H1 (cell line): ENCODE data around the gene DYRK2. TPM values are rescaled to one million over a fixed set of nuclear protein-coding genes. Genes with fewer than 3 reads are reported as not detected.

Experiments used
- CTCF ChIA-PET: fragments of 300-600 bp; sonication (Branson Sonifier 250); formaldehyde crosslinking; loops from one replicate; lab custom pipeline; 2021; ENCODE audit not compliant: partially characterized antibody; lab: Charles Lee
- POLR2A ChIA-PET: fragments of 300-600 bp; sonication (Branson Sonifier 250); formaldehyde crosslinking; loops from one replicate; lab custom pipeline; 2021; ENCODE audit warnings: inconsistent platforms; ENCODE audit not compliant: partially characterized antibody; lab: Charles Lee
- DNase-seq, 2 experiments: peaks; one replicate each; pipeline versions ENCODE4 v3.0.0 to v3.0.0-alpha.2; 2010 to 2022; ENCODE audit warnings: low spot score in 2 of 2, low read depth in 1 of 2, mixed read lengths in 1 of 2
- FAIRE-seq: peaks from 2 replicates; lab custom pipeline; 2011; peaks lifted over from hg19 to GRCh38; lab: Jason Lieb, UNC
- H2AFZ ChIP-seq: 2 replicates; pipeline ENCODE4 v1.8.1; 2012; ENCODE audit warnings: low read length, inconsistent platforms
- H2AK5ac ChIP-seq: 2 replicates; pipeline ENCODE4 v1.6.1; 2013; ENCODE audit warnings: low read depth, low read length
- H2BK120ac ChIP-seq: replicated peaks from 2 replicates; pipeline ENCODE3; 2013; ENCODE audit warnings: low read depth, low read length, inconsistent platforms
- H2BK12ac ChIP-seq: 2 replicates; pipeline ENCODE4 v1.6.1; 2013; ENCODE audit warnings: low read depth, low read length
- H2BK15ac ChIP-seq: 2 replicates; pipeline ENCODE4 v1.6.1; 2013; ENCODE audit warnings: low read length
- H2BK20ac ChIP-seq: 2 replicates; pipeline ENCODE4 v1.6.1; 2013; ENCODE audit warnings: low read length
- H2BK5ac ChIP-seq: 2 replicates; pipeline ENCODE4 v1.6.1; 2013; ENCODE audit warnings: low read depth, low read length
- H3K14ac ChIP-seq: 2 replicates; pipeline ENCODE4 v1.6.1; 2013; ENCODE audit warnings: inconsistent platforms; ENCODE audit not compliant: insufficient read length
- H3K18ac ChIP-seq: 2 replicates; pipeline ENCODE4 v1.6.1; 2013; ENCODE audit warnings: low read length; ENCODE audit errors: extremely low read depth
- H3K23ac ChIP-seq: 2 replicates; pipeline ENCODE4 v1.6.1; 2013; ENCODE audit warnings: inconsistent platforms; ENCODE audit not compliant: insufficient read length
- H3K23me2 ChIP-seq: 2 replicates; pipeline ENCODE4 v1.6.1; 2013; ENCODE audit warnings: low read depth, low read length
- H3K27ac ChIP-seq: 2 replicates; pipeline ENCODE4 v1.6.1; 2011; ENCODE audit warnings: low read depth, low read length, inconsistent platforms
- H3K27me3 ChIP-seq, 4 experiments: replicated peaks in 1 of 4; 1 replicate in 1 of 4; 2 replicates in 3 of 4; pipeline versions ENCODE4 v1.6.1 to v1.8.1; 2011 to 2013; ENCODE audit warnings: low read length in 3 of 4, mild to moderate bottlenecking in 3 of 4, inconsistent platforms in 2 of 4, mixed read lengths in 2 of 4, moderate library complexity in 1 of 4; ENCODE audit not compliant: control insufficient read depth in 3 of 4, insufficient read depth in 3 of 4; ENCODE audit errors: extremely low read depth in 1 of 4
- H3K36me3 ChIP-seq, 4 experiments: 2 replicates each; pipeline versions ENCODE4 v1.6.1 to v1.8.1; 2011 to 2013; ENCODE audit warnings: mild to moderate bottlenecking in 4 of 4, low read length in 3 of 4, moderate library complexity in 2 of 4, control low read depth in 1 of 4, inconsistent platforms in 1 of 4; ENCODE audit not compliant: insufficient read depth in 4 of 4, control insufficient read depth in 2 of 4
- H3K4ac ChIP-seq: replicated peaks from 2 replicates; pipeline ENCODE3; 2013; ENCODE audit warnings: low read length, low read depth, mixed read lengths, inconsistent platforms; ENCODE audit not compliant: insufficient read length
- H3K4me1 ChIP-seq, 4 experiments: replicated peaks in 1 of 4; 1 replicate in 1 of 4; 2 replicates in 3 of 4; pipeline versions ENCODE4 v1.6.1 to v1.8.1; 2011 to 2013; ENCODE audit warnings: low read length in 3 of 4, inconsistent platforms in 2 of 4, mixed read lengths in 1 of 4; ENCODE audit not compliant: insufficient read depth in 4 of 4, control insufficient read depth in 3 of 4
- H3K4me2 ChIP-seq, 2 experiments: 2 replicates each; pipeline versions ENCODE4 v1.6.1 to v1.8.1; 2011 to 2013; ENCODE audit warnings: low read depth in 2 of 2, low read length in 2 of 2, control low read depth in 1 of 2, inconsistent platforms in 1 of 2, mild to moderate bottlenecking in 1 of 2; ENCODE audit not compliant: insufficient read depth in 1 of 2
- H3K4me3 ChIP-seq, 4 experiments: fragments of 200-600, 300-600 bp in 1 of 4; sonication (generic), shearing (Covaris generic), sonication (Bioruptor Twin) in 1 of 4; 2 replicates each; pipeline versions ENCODE4 v1.5.1 to v1.8.1; 2011 to 2016; ENCODE audit warnings: low read length in 4 of 4, low read depth in 3 of 4, control low read depth in 2 of 4, inconsistent platforms in 2 of 4, mild to moderate bottlenecking in 2 of 4, mixed read lengths in 1 of 4, moderate library complexity in 1 of 4; ENCODE audit not compliant: insufficient read depth in 2 of 4; ENCODE audit errors: extremely low read depth in 1 of 4
- H3K56ac ChIP-seq: replicated peaks from 2 replicates; pipeline ENCODE3; 2013; ENCODE audit warnings: low read depth, mild to moderate bottlenecking, mixed read lengths, low read length, inconsistent platforms; ENCODE audit not compliant: insufficient read length
- H3K79me1 ChIP-seq: 2 replicates; pipeline ENCODE4 v1.6.1; 2013; ENCODE audit warnings: low read depth, low read length, control low read depth
- H3K79me2 ChIP-seq, 2 experiments: 2 replicates each; pipeline versions ENCODE4 v1.6.1 to v1.8.1; 2012 to 2013; ENCODE audit warnings: low read length in 2 of 2, mild to moderate bottlenecking in 2 of 2, inconsistent platforms in 1 of 2; ENCODE audit not compliant: insufficient read depth in 2 of 2, control insufficient read depth in 1 of 2
- H3K9ac ChIP-seq, 4 experiments: replicated peaks in 1 of 4; 1 replicate in 1 of 4; 2 replicates in 3 of 4; pipeline versions ENCODE4 v1.6.1 to v1.8.1; 2011 to 2013; ENCODE audit warnings: low read depth in 3 of 4, low read length in 3 of 4, control low read depth in 2 of 4, mild to moderate bottlenecking in 2 of 4, moderate library complexity in 2 of 4, inconsistent platforms in 1 of 4; ENCODE audit errors: extremely low read depth in 1 of 4
- H3K9me3 ChIP-seq, 2 experiments: 2 replicates each; pipeline versions ENCODE4 v1.6.1 to v1.8.1; 2012 to 2013; ENCODE audit warnings: mild to moderate bottlenecking in 2 of 2, moderate library complexity in 2 of 2, control low read depth in 1 of 2, inconsistent platforms in 1 of 2, low read depth in 1 of 2, low read length in 1 of 2, mixed read lengths in 1 of 2; ENCODE audit not compliant: insufficient read depth in 2 of 2
- H4K20me1 ChIP-seq, 2 experiments: replicated peaks in 1 of 2; 2 replicates each; pipeline versions ENCODE3 to v1.8.1; 2011 to 2013; ENCODE audit warnings: inconsistent platforms in 2 of 2, low read length in 2 of 2, mild to moderate bottlenecking in 1 of 2; ENCODE audit not compliant: insufficient read depth in 2 of 2, control insufficient read depth in 1 of 2
- H4K5ac ChIP-seq: 2 replicates; pipeline ENCODE4 v1.6.1; 2013; ENCODE audit warnings: low read length, low read depth, mixed read lengths, inconsistent platforms; ENCODE audit not compliant: insufficient read length
- H4K8ac ChIP-seq: 2 replicates; pipeline ENCODE4 v1.8.0; 2013; ENCODE audit warnings: mild to moderate bottlenecking, moderate library complexity, low read length, inconsistent platforms; ENCODE audit not compliant: insufficient read depth; ENCODE audit errors: extremely low read depth
- H4K91ac ChIP-seq: replicated peaks from 2 replicates; pipeline ENCODE3; 2013; ENCODE audit warnings: low read length, mixed read lengths, inconsistent platforms; ENCODE audit not compliant: insufficient read length
- CEBPB ChIP-seq: IDR thresholded peaks from 2 replicates; pipeline ENCODE4 v1.6.1; 2012; ENCODE audit warnings: low read depth, low read length
- GABPA ChIP-seq: IDR thresholded peaks from 2 replicates; pipeline ENCODE4 v1.6.1; 2011; ENCODE audit warnings: mild to moderate bottlenecking, low read length, moderate library complexity, borderline replicate concordance; ENCODE audit not compliant: insufficient read depth
- RNF2 ChIP-seq: fragments of 200-900, 300-1000 bp; sonication (generic); IDR thresholded peaks from 2 replicates; pipeline ENCODE4 v1.7.1; 2016; ENCODE audit warnings: borderline replicate concordance, low read depth, mild to moderate bottlenecking, antibody characterized with exemption, low read length; ENCODE audit not compliant: poor library complexity, severe bottlenecking; ENCODE audit errors: missing control alignments
- RXRA ChIP-seq: IDR thresholded peaks from 2 replicates; pipeline ENCODE4 v1.6.1; 2011; ENCODE audit warnings: low read depth, mild to moderate bottlenecking, low read length, moderate library complexity; ENCODE audit not compliant: insufficient read depth
- TAF7 ChIP-seq: optimal IDR thresholded peaks from 2 replicates; pipeline ENCODE3; 2011; ENCODE audit warnings: low read depth, mild to moderate bottlenecking, inconsistent platforms, low read length, moderate library complexity, borderline replicate concordance
- TCF12 ChIP-seq: IDR thresholded peaks from 2 replicates; pipeline ENCODE4 v1.6.1; 2011; ENCODE audit warnings: low read depth, mild to moderate bottlenecking, low read length
- TEAD4 ChIP-seq: IDR thresholded peaks from 2 replicates; pipeline ENCODE4 v1.6.1; 2012; ENCODE audit warnings: low read depth, low read length, inconsistent platforms, mixed read lengths
- YY1 ChIP-seq: IDR thresholded peaks from 2 replicates; pipeline ENCODE4 v1.6.1; 2011; ENCODE audit warnings: low read depth, mild to moderate bottlenecking, low read length
- WGBS, 2 experiments: shearing (Covaris generic) in 1 of 2; methylation state at CpG; one replicate each; pipeline versions ENCODE4 v1.1.6 to v1.1.7; 2013 to 2015; ENCODE audit warnings: low lambda C conversion rate in 2 of 2, mixed read lengths in 2 of 2, inconsistent platforms in 1 of 2, low coverage in 1 of 2, missing lambda C conversion rate in 1 of 2; ENCODE audit not compliant: insufficient replicate concordance in 2 of 2, insufficient coverage in 1 of 2, insufficient read length in 1 of 2; ENCODE audit errors: extremely low coverage in 1 of 2, missing lambda C conversion rate in 1 of 2; 5-methylcytosine and 5-hydroxymethylcytosine counted together
- polyA plus RNA-seq, 7 experiments: library from polyadenylated mRNA; depleted of rRNA in 3 of 7; stranded (reverse) in 5 of 7; unstranded in 2 of 7; fragments of >200 nt in 5 of 7; fragments of 200-250 nt in 2 of 7; gene quantifications; 1 replicate in 5 of 7; 2 replicates in 1 of 7; 4 replicates in 1 of 7; pipeline versions ENCODE4 v1.2.1 to v1.2.3, GENCODE V29; 2011 to 2013; ENCODE audit warnings: missing spikeins in 2 of 7, mixed read lengths in 2 of 7
- total RNA-seq: library from RNA; stranded (reverse); fragmentation: NEBNext Ultra II Directional; extraction: Animal tissue kit (Norgen Biotek cat#: 25700); gene quantifications from 2 replicates; pipeline ENCODE4 v1.2.1, GENCODE V29; 2021

Gene DYRK2
- total and polyA plus RNA-seq, 2 of the 8 experiments (the other 6 are each of a cell fraction or from before 2014, with no cell fraction given) = 11.2 to 31.6 TPM

DNA sequence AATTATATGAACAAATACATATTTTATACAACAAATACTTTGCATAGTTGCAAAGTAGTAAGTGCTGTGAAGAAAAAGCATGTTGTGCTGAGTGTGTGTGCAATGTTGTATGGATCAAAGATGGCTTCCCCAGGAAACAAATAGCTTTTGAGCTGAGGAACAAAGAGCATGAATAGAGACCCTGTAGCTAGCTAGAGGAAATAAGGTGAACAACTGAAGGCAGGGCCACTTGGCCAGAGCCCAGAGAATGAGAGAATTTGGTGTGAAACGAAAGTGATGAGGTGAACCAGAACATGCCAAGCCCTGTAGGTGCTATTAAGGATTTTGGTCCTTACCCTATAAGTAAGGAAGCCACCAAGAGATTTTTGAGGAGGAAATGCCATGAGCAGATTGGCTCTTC, 17.1 kb downstream of the DYRK2 start:
- ChIA-PET POLR2A (interaction anchor here (4.5 kb wide), 1 partner anchor 11 kb away, joined by 19 read pairs; no protein-coding TSS in a partner anchor), CTCF (interaction anchor here (0.6 to 1.2 kb wide), 2 partner anchors 29 to 203 kb away, joined by 3 read pairs; no protein-coding TSS in a partner anchor)
- H3K4me2 ChIP-seq = no peak overlapping the region
- H2BK120ac ChIP-seq = no peak overlapping the region
- no peak overlapping the region for H3K14ac ChIP-seq
- no peak overlapping the region for H3K23ac ChIP-seq
- DNase-seq = no peak
- no peak overlapping the region for H3K27ac ChIP-seq
- TF ChIP-seq RXRA (no peak), TCF12 (no peak), CEBPB (no peak), GABPA (no peak), RNF2 (no peak), TAF7 (no peak), YY1 (peak; percentile 45; the same call in 1 of the 2 replicates), TEAD4 (no peak)
- no peak overlapping the region for H4K8ac ChIP-seq
- no peaks in the 10 kb centered on the region for H3K27me3 ChIP-seq
- no peaks in the 10 kb centered on the region; the same call in 1 of the 2 replicates for H3K23me2 ChIP-seq
- H2BK20ac ChIP-seq = no peak overlapping the region
- H2BK5ac ChIP-seq = no peak overlapping the region; the same call in 1 of the 2 replicates
- no peak overlapping the region for H3K9ac ChIP-seq
- no peak overlapping the region for H2BK15ac ChIP-seq
- WGBS, 2 experiments = 82% methylated on average over 1 of the region's 1 CpG; no CpG with 5 or more reads in 1 of the 2 experiments
- no peak overlapping the region for H3K18ac ChIP-seq
- no peak overlapping the region for H4K91ac ChIP-seq
- no peak for FAIRE-seq
- no peak overlapping the region for H2AK5ac ChIP-seq
- peaks cover 0 to 7% (median 0%) of the 10 kb centered on the region in 4 experiments; a peak in 1 of 8 replicates for H3K36me3 ChIP-seq
- H3K4me3 ChIP-seq = no peak overlapping the region
- H3K79me1 ChIP-seq = peaks cover 6% of the 10 kb centered on the region
- H3K79me2 ChIP-seq = peaks cover 0 to 35% of the 10 kb centered on the region in 2 experiments; a peak in 3 of 4 replicates
- H3K9me3 ChIP-seq = no peaks in the 10 kb centered on the region
- no peak overlapping the region for H2AFZ ChIP-seq
- no peak overlapping the region for H4K5ac ChIP-seq
- peaks cover 2 to 3% of the 10 kb centered on the region in 2 experiments for H4K20me1 ChIP-seq
- no peak overlapping the region for H2BK12ac ChIP-seq
- no peak overlapping the region for H3K4ac ChIP-seq
- H3K4me1 ChIP-seq = 0 out of 7 replicates have a peak, but pooled peaks cover 0 to 2% (median 0%) of the 10 kb centered on the region in 4 experiments
- H3K56ac ChIP-seq = no peak overlapping the region
